Measurements from ENCODE around the gene CACNA1D.

GRCh38 chr3:53526704-53527055, 32.3 kb downstream of the CACNA1D start:
- TF ChIP-seq FOXM1 (IDR thresholded peaks at IDR 0.05; ENCODE audit: borderline replicate concordance) (no peak), HDGF (IDR thresholded peaks at IDR 0.05; ENCODE audit: borderline replicate concordance) (no peak), ELF4 (IDR thresholded peaks at IDR 0.05) (no peak)

Measured in HEK293T (cell line).